HG03045 (cell line): ENCODE measurements around the gene ITGA11.

Experiments used
- ATAC-seq: cut with Tn5 transposase; IDR thresholded peaks from one replicate; pipeline ENCODE4 v1.9.1; 2021; ENCODE audit warnings: mild to moderate bottlenecking, moderate library complexity; ENCODE audit not compliant: unreplicated experiment

Gene ITGA11

DNA sequence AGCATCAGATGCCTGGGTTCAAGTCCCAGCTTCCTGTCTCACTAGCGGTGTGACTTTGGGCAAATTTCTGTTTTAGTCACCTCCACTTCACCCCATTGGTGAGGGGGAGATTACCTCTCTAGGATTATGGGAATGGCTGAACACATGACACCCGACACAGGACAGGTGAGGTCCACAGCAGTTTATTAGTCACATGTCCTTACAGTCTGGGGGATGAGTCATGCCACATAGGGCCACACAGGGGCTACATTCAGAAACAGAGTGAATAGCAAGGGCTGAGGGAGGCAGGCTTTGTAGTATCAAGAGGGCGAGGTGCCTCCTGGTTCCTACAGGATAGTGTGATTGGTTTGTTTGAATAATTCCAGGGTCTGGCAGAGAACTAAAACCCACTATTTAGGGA is 15.2 kb upstream of the ITGA11 start:
- ATAC-seq, result no peak

DNA sequence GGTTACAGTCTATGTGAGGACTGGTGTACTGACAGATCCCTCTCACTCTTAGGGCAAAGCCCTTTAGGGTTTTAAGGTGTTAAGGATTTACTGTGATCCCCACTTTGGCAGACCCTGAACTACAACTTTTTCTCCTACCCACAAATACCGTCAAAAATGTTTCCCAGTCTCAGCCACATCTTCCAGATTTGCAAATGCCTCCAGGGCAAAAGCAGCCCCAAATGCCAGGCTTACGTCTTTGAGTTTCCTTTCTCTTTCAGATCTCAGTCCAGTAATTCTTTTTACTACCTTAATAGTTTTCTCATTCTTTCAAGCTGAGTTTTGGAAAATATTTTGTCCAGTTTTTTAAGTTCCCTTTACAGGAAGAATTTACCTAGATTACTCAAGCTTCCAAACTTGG is 13.4 kb upstream of the ITGA11 start:
- ATAC-seq, result no peak

GRCh38 chr15:68444336-68444735 is 12.4 kb upstream of the ITGA11 start:
- ATAC-seq, result no peak

DNA sequence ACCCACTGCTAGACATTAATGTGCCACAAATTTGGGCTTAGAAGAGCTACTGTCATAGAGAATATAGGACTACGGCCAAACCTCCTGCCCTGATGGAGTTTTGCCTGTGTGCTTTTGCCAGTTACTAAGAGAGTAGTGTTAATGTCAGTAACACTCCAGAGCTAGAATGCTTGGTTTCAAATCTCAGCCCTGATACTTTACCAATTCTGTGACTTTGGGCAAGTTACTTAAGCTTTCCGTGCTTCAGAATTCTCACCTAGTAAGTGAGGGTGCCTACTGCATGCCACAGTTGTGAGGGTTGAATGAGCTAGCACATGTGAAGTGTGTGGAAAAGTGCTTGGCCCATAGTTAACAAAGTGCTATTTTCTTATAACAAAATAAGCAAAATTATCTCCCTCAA is 10.9 kb upstream of the ITGA11 start:
- ATAC-seq, result no peak

DNA sequence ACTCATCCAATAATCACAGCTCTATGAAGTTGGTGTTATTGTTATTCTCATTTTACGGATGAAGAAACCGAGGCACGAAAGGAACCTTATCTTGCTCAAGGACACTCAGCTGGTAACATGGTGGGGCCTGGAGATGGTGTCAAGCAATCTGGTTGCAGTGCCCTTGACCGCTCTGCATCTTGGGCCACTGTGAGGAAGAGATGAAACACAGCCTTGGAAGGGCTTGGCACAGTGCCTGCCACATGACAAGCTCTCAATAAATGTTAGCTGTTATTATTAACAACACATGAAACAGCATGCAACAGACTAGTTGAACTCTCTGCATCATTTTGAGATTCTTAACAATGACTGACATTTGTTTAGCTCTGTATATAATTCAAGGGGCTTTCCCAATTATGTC is 10.1 kb upstream of the ITGA11 start:
- ATAC-seq, result no peak

- no peak for ATAC-seq
Observed at GRCh38 chr15:68441045-68441743, 9.2 kb upstream of the ITGA11 start.

DNA sequence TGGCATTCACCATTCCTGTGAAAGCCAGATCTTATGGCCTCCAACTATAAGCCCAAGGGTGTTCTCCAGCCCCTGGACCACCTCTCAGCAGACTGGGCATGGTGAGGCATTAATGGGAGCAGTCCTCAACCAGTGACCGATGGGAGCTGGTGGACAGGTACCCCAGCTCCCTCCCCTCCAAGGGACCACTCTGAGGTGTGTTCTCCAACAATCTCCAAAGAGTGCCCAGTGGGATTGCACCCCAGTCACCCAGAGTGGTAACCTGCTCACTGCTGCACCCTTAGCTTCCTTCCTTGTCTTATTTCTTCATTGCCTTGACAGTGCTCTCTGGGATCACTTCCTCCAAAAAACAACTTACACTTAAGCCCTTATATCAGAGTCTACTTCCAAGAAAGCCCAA is 8.2 kb upstream of the ITGA11 start:
- no peak for ATAC-seq

- no peak for ATAC-seq
Observed at GRCh38 chr15:68439506-68439905, 7.5 kb upstream of the ITGA11 start.

- ATAC-seq, result no peak
Observed at GRCh38 chr15:68436680-68437079, 4.7 kb upstream of the ITGA11 start.

DNA sequence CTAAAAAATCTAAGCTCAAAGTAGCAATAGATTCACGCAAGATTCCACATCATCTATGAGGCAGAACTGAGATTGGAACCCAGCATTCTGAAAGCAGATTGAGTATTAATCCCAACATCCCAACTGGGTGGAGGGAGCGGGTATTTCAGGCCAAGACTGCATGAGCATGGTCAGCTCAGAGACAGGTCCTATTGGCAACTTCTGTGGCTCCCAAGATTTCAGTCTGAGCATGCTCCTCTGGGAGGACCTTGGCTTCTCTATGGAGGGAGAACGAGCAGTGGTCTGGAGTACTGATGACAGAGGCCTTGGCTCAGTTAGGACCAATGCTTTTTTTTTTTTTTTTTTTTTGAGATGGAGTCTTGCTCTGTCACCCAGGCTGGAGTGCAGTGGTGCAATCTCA is 4.0 kb upstream of the ITGA11 start:
- no peak for ATAC-seq

DNA sequence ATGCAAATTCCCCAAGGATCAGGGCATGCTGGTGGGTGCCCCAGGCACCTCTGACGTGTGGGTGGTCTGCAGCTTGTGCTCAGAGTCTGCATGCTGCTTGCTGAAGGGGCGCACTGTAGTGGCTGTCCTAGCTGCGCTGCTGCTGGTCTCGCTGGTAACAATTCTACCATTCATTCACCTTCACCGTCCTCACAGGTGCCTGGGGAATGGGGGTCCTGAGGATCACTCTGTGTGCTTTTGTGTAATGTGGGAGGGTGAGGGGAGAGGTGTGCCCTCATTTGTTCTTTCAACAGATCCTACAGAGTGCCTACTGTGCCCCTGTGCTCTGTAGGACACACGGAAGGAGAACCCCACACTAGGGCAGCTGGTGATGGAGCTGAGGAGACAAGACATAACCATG is 2.1 kb upstream of the ITGA11 start:
- ATAC-seq, result no peak

DNA sequence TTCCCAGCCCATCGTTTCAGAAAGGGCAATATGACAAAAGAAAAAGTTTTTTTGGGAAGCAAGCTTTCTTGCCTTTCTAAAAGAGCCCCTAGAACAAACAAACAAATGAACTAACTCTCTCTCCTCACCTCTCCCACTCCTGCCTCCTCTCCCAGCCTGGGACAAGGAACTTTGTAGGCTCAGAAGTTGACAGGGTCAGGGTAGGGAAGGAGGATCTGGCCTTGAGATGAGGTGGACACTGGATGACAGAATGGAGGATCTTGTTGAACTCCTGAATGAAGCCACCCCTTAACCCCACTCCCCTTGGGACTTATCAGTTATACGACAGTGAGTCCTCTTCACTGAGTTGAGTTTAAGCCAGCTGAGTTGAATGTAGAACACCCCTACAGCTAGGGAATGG is 1.6 kb upstream of the ITGA11 start:
- no peak for ATAC-seq

GRCh38 chr15:68432441-68433064 is 590 bp upstream of the ITGA11 start:
- no peak for ATAC-seq

DNA sequence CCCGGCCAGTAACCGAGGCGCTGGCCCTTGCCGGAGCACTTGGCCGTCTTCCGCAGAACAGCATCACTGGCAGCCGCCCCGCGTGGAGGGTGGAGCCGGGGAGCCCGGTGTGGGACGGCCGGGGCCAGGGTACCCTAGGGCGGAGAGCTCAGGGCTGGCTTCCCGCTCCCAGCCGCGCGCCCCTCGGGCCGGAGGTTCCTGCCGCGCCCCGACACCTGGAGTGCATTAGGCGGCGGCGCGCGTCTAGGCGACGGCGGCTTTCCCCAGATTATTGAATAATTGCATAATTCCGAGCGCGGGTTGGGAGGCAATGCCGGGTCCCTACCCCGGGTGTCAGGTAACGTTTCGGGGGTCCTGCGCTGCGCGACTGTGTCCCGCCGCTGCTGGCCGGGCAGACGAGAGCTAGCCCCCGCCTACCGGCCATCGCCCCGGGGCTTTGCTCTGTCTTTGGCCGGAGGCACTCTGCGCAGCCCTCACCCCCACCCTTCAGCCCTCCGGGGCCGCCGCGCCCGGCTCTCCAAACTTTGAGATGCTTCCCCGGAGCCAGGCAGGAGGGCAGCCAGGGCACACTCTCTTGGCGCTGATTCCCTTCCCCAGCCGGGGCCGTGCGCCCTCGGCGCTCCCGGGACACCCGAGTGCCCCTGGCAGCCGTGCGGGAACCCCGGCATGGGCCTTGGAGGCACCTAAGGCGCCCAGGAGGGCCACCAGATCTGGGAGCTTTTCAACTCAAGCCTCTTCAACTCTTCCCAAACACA is 749 bp downstream of the ITGA11 start:
- no peak for ATAC-seq

- no peak for ATAC-seq
Observed at GRCh38 chr15:68430471-68431036, 1.4 kb downstream of the ITGA11 start.

DNA sequence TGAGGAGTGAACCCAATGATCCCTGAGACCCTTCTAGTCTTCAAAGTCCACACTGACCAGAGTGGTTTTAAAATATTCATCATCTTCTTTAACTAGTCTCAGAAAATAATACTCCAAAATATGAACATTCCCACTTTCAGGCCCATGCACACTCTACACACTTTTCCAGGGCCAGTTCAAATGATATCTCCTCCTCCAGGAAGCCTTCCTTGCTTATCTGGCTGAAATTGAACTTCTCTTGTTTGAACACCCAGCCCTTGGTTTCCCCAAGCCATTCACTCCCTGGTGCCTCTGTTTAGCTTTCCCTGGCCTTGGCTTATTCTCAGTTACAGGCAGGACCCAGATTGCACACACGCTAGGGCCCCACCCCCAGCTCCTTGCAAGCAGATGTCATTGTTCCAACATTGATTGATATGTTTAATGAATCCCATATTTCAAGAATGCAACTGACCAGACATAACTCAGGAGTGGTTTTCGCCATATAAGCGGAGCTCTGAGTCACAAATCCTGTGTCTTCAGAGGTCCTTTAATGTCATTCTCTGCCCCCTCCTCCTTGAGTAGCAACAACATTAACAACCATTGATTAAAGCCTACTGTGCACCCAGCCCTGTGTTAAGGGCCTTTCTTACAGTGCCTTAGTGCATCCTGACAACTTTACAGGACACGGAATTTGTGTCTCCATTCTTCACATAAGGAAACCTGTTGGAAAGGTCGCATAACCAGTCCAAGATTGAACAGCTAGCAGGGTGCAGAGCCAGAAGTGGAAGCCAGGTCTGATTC is 2.1 kb downstream of the ITGA11 start:
- no peak for ATAC-seq

GRCh38 chr15:68428431-68428940 is 3.5 kb downstream of the ITGA11 start:
- ATAC-seq, result no peak

GRCh38 chr15:68427963-68428362 is 4.0 kb downstream of the ITGA11 start:
- no peak for ATAC-seq

GRCh38 chr15:68427366-68427765 is 4.6 kb downstream of the ITGA11 start:
- no peak for ATAC-seq

- ATAC-seq, result no peak
Observed at GRCh38 chr15:68426116-68426515, 5.8 kb downstream of the ITGA11 start.
